ENCODE measurements around the gene FAM228B. TPM values are rescaled to one million over a fixed set of nuclear protein-coding genes. Genes with fewer than 3 reads are reported as not detected.

The FAM228B gene
- total RNA-seq, 4 donors from 2014 or later = 3.0 to 6.7 (median 4.3) TPM

DNA sequence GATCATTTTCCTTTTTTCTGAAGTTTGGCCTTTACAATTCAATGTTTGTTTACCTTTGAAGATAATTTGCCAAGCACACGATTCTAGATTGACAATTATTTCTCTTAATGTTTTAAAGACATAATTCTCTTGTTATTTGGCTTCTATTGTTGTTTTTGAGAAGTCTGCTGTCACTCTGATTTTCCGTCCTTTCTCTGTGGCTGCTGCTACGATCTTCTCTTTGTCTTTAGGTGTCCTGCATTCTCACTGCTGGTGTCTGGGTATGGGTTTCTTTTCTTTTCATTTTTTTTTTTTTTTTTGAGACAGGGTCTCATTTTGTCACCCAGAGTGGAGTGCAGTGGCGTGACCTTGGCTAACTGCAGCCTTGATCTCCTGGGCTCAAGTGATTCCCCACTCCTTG lies 36.4 kb downstream of the FAM228B start:
- no peak for DNase-seq
- Histone ChIP-seq H3K4me3 (no peak overlapping the region), H3K36me3 (peaks cover 0 to 5% of the 10 kb centered on the region in 2 donors), H3K4me1 (no peaks in the 10 kb centered on the region), H3K9me3 (no peaks in the 10 kb centered on the region), H3K27me3 (no peaks in the 10 kb centered on the region), H3K27ac (no peak overlapping the region)
- intact Hi-C loops (cut with DNase I; ENCODE audit: low total_unique reads) (no loop called here), in situ Hi-C loops (cut with MboI; ENCODE audit: low sequenced_read_pairs in 4 of 4) (no loop called here)
- ATAC-seq = no peak
- TF ChIP-seq POLR2A (IDR thresholded peaks at IDR 0.05) (no peak), CTCF (IDR thresholded peaks at IDR 0.05 in 4 of 5, conservative IDR thresholded peaks at IDR 0.05 in 1 of 5) (no peak)

- H3K4me3 ChIP-seq = no peak overlapping the region
- H3K4me1 ChIP-seq = no peaks in the 10 kb centered on the region
- intact Hi-C loops (cut with DNase I; ENCODE audit: low total_unique reads) (no loop called here), in situ Hi-C loops (cut with MboI; ENCODE audit: low sequenced_read_pairs in 4 of 4) (no loop called here)
- TF ChIP-seq POLR2A (IDR thresholded peaks at IDR 0.05) (no peak), CTCF (IDR thresholded peaks at IDR 0.05 in 4 of 5, conservative IDR thresholded peaks at IDR 0.05 in 1 of 5) (no peak)
- H3K36me3 ChIP-seq = peaks cover 0 to 5% of the 10 kb centered on the region in 2 donors
- no peak overlapping the region for H3K27ac ChIP-seq
- H3K9me3 ChIP-seq = no peaks in the 10 kb centered on the region
- ATAC-seq (no peak), DNase-seq (no peak)
- H3K27me3 ChIP-seq = no peaks in the 10 kb centered on the region
These were observed 37.5 kb downstream of the FAM228B start for GRCh38 chr2:24160761-24161160.

GRCh38 chr2:24162494-24162893 lies 39.2 kb downstream of the FAM228B start:
- no peaks in the 10 kb centered on the region for H3K4me1 ChIP-seq
- in situ Hi-C loops (cut with MboI; ENCODE audit: low sequenced_read_pairs in 4 of 4) (no loop called here), intact Hi-C loops (cut with DNase I; ENCODE audit: low total_unique reads) (no loop called here)
- DNase-seq (no peak), ATAC-seq (no peak)
- no peaks in the 10 kb centered on the region for H3K9me3 ChIP-seq
- H3K36me3 ChIP-seq = peaks cover 0 to 5% of the 10 kb centered on the region in 2 donors
- H3K27ac ChIP-seq = no peak overlapping the region
- no peak overlapping the region for H3K4me3 ChIP-seq
- H3K27me3 ChIP-seq = no peaks in the 10 kb centered on the region
- TF ChIP-seq POLR2A (IDR thresholded peaks at IDR 0.05) (no peak), CTCF (IDR thresholded peaks at IDR 0.05 in 4 of 5, conservative IDR thresholded peaks at IDR 0.05 in 1 of 5) (no peak)

DNA sequence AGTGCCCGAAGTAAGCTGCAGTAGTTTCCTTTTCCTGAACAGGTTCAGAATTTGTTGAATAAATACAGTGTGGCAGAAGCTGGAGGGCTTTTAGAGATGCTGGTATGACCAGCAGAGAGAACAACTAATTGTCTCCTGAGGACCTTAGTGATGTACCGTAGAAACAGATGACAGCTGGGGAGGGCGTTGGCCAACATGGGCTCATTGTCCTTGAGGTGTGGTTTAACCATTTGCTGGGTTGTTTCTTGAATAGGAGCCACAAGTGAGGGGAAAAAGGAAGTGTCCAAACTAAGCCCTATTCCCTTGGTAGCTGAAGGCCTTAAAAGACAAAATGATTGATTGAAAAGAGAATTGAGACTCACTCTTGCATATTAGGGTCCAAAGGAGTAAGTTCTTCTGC lies 39.9 kb downstream of the FAM228B start:
- no peak for ATAC-seq
- TF ChIP-seq CTCF (IDR thresholded peaks at IDR 0.05 in 4 of 5, conservative IDR thresholded peaks at IDR 0.05 in 1 of 5) (no peak), POLR2A (IDR thresholded peaks at IDR 0.05) (no peak)
- Histone ChIP-seq H3K9me3 (no peaks in the 10 kb centered on the region), H3K27ac (no peak overlapping the region), H3K27me3 (no peaks in the 10 kb centered on the region), H3K36me3 (peaks cover 0 to 5% of the 10 kb centered on the region in 2 donors), H3K4me3 (no peak overlapping the region), H3K4me1 (no peaks in the 10 kb centered on the region)
- DNase-seq = no peak
- intact Hi-C loops (cut with DNase I; ENCODE audit: low total_unique reads) (no loop called here), in situ Hi-C loops (cut with MboI; ENCODE audit: low sequenced_read_pairs in 4 of 4) (no loop called here)

DNA sequence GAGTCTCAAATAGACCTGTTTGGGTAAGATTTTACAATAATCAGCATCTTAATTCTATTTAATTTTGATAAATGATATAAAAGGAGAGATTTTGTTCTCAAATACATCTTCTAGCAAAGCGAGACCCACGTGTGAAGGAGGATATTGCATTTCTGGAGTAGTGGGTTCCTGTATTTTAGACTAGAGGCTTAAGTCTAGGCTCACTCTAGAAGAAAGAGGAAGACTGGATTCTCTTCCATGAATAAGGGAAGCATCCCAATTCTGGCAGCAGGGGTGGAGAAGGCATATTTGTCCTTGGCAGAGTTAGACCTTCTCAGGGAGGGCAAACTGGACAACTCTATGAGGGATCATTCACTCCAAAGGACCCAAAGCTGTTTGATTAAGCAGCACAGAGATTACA lies 40.3 kb downstream of the FAM228B start:
- Histone ChIP-seq H3K4me1 (no peaks in the 10 kb centered on the region), H3K27ac (no peak overlapping the region), H3K27me3 (no peaks in the 10 kb centered on the region), H3K4me3 (no peak overlapping the region), H3K36me3 (peaks cover 0 to 5% of the 10 kb centered on the region in 2 donors), H3K9me3 (no peaks in the 10 kb centered on the region)
- intact Hi-C loops (cut with DNase I; ENCODE audit: low total_unique reads) (no loop called here), in situ Hi-C loops (cut with MboI; ENCODE audit: low sequenced_read_pairs in 4 of 4) (no loop called here)
- TF ChIP-seq POLR2A (IDR thresholded peaks at IDR 0.05) (no peak), CTCF (IDR thresholded peaks at IDR 0.05 in 4 of 5, conservative IDR thresholded peaks at IDR 0.05 in 1 of 5) (no peak)
- ATAC-seq (no peak), DNase-seq (no peak)

Measured in gastrocnemius medialis (tissue), 4 donors.